ENCODE data around the gene PRKCH.

The PRKCH gene

DNA sequence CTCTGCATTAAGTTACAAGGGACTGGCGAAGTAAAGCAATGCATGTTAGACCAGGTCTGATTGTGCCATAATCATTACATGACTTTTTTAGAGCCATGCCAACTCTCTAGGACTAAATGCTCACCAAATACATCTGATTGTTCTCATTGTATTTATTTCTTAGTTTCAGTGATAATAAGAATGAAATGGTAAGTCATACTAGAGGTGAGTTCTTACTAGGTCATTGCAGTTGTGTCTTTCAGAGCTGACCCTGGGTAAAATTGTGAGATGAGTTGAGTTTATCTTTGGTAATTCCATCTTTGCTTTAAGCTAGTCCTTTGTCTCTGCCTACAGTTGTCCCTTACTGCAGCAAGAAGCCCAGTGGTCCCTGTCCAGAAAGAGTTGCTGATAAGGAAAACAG lies 73.2 kb downstream of the PRKCH start:
- Histone ChIP-seq H3K79me2 (ENCODE audit: low read length) (no peaks in the 10 kb centered on the region), H3K4me2 (ENCODE audit: low read length) (no peak overlapping the region), H2AFZ (ENCODE audit: low read depth, low read length) (no peak overlapping the region), H3K4me3 (ENCODE audit: low read length) (no peak overlapping the region), H3K36me3 (replicated peaks; ENCODE audit: low read depth, low read length) (no peaks in the 10 kb centered on the region), H3K27me3 (ENCODE audit: low read depth, low read length) (no peaks in the 10 kb centered on the region), H3K9me3 (ENCODE audit: insufficient read depth, low read length) (no peaks in the 10 kb centered on the region), H3K27ac (ENCODE audit: low read length) (no peak overlapping the region), H4K20me1 (ENCODE audit: insufficient read depth, low read length) (no peaks in the 10 kb centered on the region), H3K9ac (ENCODE audit: low read length) (no peak overlapping the region), H3K4me1 (ENCODE audit: low read length) (no peaks in the 10 kb centered on the region)
- TF ChIP-seq, protein P1, sequence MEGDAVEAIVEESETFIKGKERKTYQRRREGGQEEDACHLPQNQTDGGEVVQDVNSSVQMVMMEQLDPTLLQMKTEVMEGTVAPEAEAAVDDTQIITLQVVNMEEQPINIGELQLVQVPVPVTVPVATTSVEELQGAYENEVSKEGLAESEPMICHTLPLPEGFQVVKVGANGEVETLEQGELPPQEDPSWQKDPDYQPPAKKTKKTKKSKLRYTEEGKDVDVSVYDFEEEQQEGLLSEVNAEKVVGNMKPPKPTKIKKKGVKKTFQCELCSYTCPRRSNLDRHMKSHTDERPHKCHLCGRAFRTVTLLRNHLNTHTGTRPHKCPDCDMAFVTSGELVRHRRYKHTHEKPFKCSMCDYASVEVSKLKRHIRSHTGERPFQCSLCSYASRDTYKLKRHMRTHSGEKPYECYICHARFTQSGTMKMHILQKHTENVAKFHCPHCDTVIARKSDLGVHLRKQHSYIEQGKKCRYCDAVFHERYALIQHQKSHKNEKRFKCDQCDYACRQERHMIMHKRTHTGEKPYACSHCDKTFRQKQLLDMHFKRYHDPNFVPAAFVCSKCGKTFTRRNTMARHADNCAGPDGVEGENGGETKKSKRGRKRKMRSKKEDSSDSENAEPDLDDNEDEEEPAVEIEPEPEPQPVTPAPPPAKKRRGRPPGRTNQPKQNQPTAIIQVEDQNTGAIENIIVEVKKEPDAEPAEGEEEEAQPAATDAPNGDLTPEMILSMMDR (IDR thresholded peaks at IDR 0.05; ENCODE audit: low read depth, low read length), result no peak
- no peak for TF ChIP-seq EZH2phosphoT487 (IDR thresholded peaks at IDR 0.05; ENCODE audit: low read depth)

DNA sequence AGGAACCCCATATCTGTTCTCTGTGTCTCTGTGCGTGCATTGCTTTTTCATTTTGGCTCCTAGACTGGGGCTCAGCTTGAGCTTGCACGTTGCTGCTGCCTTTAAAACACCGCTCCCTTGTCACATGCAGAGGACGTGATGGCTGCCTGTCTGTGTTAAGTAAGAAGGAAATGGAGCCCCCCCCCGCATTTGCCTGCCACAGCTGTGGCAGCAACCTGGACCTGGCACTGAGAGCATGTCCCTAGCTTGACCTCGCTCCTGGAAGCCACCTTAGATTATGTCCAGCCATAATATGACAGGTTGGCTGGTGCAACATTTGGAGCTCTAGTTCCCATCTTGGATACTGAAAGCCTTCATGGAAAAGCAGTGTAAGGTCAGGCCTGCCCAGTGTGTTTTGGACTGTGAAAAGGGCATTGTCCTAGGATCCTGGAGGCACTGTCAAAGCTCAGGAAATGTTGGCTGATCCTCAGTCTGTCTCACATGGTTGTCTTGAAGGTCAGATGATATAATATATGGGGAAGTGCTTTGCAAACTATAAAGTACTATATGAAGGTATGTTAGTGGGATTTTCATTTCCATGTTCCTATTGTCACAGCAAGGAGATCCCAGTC lies 73.8 kb downstream of the PRKCH start:
- H3K9ac ChIP-seq (ENCODE audit: low read length), result no peak overlapping the region
- H2AFZ ChIP-seq (ENCODE audit: low read depth, low read length), result no peak overlapping the region
- no peak for TF ChIP-seq EZH2phosphoT487 (IDR thresholded peaks at IDR 0.05; ENCODE audit: low read depth)
- TF ChIP-seq, protein P1 (IDR thresholded peaks at IDR 0.05; ENCODE audit: low read depth, low read length), result no peak
- H3K79me2 ChIP-seq (ENCODE audit: low read length), result no peaks in the 10 kb centered on the region
- H3K27ac ChIP-seq (ENCODE audit: low read length), result no peak overlapping the region
- H3K4me2 ChIP-seq (ENCODE audit: low read length), result no peak overlapping the region
- H3K36me3 ChIP-seq (replicated peaks; ENCODE audit: low read depth, low read length), result no peaks in the 10 kb centered on the region
- no peaks in the 10 kb centered on the region for H4K20me1 ChIP-seq (ENCODE audit: insufficient read depth, low read length)
- no peaks in the 10 kb centered on the region for H3K4me1 ChIP-seq (ENCODE audit: low read length)
- no peaks in the 10 kb centered on the region for H3K9me3 ChIP-seq (ENCODE audit: insufficient read depth, low read length)
- no peaks in the 10 kb centered on the region for H3K27me3 ChIP-seq (ENCODE audit: low read depth, low read length)
- H3K4me3 ChIP-seq (ENCODE audit: low read length), result no peak overlapping the region

DNA sequence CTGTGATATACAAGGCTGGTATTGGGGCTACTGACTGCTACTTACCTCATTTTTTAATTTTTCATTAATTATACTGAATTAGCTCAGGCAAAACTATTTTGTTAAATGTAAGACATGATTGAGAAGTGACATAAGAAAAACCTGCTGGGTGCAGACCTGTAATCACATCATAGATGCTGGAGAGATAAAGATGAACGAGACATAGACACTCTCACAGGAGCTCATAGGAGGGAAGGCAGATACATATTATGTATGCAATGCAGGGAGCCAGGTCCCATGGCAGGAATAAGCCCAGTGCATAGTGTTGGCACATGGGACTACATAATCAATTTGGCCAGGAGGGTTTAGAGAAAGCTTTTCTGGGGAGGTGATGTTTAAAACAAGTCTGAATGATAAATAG lies 74.9 kb downstream of the PRKCH start:
- H3K36me3 ChIP-seq (replicated peaks; ENCODE audit: low read depth, low read length), result no peaks in the 10 kb centered on the region
- peaks cover 4% of the 10 kb centered on the region; the same call in 1 of the 2 replicates for H3K27me3 ChIP-seq (ENCODE audit: low read depth, low read length)
- H2AFZ ChIP-seq (ENCODE audit: low read depth, low read length), result no peak overlapping the region
- no peak overlapping the region for H3K27ac ChIP-seq (ENCODE audit: low read length)
- no peaks in the 10 kb centered on the region for H3K4me1 ChIP-seq (ENCODE audit: low read length)
- no peak overlapping the region for H3K9ac ChIP-seq (ENCODE audit: low read length)
- no peak overlapping the region for H3K4me2 ChIP-seq (ENCODE audit: low read length)
- TF ChIP-seq, protein P1 (IDR thresholded peaks at IDR 0.05; ENCODE audit: low read depth, low read length), result no peak
- no peak for TF ChIP-seq EZH2phosphoT487 (IDR thresholded peaks at IDR 0.05; ENCODE audit: low read depth)
- H3K9me3 ChIP-seq (ENCODE audit: insufficient read depth, low read length), result no peaks in the 10 kb centered on the region
- H4K20me1 ChIP-seq (ENCODE audit: insufficient read depth, low read length), result no peaks in the 10 kb centered on the region
- H3K79me2 ChIP-seq (ENCODE audit: low read length), result no peaks in the 10 kb centered on the region
- H3K4me3 ChIP-seq (ENCODE audit: low read length), result no peak overlapping the region

DNA sequence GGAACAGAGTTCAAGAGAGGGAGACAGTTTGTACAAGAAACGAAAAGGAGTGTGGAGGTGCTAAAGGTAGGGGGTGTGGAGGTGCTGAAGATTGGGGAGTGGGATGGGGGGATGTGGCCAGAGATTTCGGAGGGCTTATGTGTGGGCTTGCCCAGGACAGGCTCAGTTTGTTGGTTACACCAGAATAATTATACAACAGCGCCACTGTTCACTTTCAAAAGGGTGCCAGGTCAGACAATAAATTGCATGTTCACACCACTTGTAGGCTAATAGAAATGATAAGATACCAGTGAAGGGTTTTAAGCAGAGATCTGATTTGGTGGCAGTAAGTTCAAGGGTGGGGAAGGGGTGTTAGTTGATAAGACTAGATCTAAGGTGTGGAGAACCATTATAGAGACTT lies 75.3 kb downstream of the PRKCH start:
- Histone ChIP-seq H3K4me3 (ENCODE audit: low read length) (no peak overlapping the region), H3K9ac (ENCODE audit: low read length) (no peak overlapping the region), H3K4me2 (ENCODE audit: low read length) (no peak overlapping the region), H3K4me1 (ENCODE audit: low read length) (no peaks in the 10 kb centered on the region), H3K27ac (ENCODE audit: low read length) (no peak overlapping the region), H4K20me1 (ENCODE audit: insufficient read depth, low read length) (no peaks in the 10 kb centered on the region), H3K9me3 (ENCODE audit: insufficient read depth, low read length) (no peaks in the 10 kb centered on the region), H3K79me2 (ENCODE audit: low read length) (no peaks in the 10 kb centered on the region), H3K27me3 (ENCODE audit: low read depth, low read length) (peaks cover 9% of the 10 kb centered on the region; the same call in 1 of the 2 replicates), H2AFZ (ENCODE audit: low read depth, low read length) (no peak overlapping the region), H3K36me3 (replicated peaks; ENCODE audit: low read depth, low read length) (no peaks in the 10 kb centered on the region)
- TF ChIP-seq, protein P1 (IDR thresholded peaks at IDR 0.05; ENCODE audit: low read depth, low read length), result no peak
